Smooth muscle cell of trachea (primary cell): ENCODE results near the gene LUZP4. TPM values are rescaled to one million over a fixed set of nuclear protein-coding genes. Genes with fewer than 3 reads are reported as not detected.

Experiments
- total RNA-seq: library from RNA; depleted of rRNA; stranded (reverse); fragments of >200 nt; gene quantifications from 2 replicates; pipeline ENCODE4 v1.2.1, GENCODE V29; 2014

The LUZP4 gene
- total RNA-seq = not detected in 2 replicates

GRCh38 chrX:115289465-115289864 is at the start of gene LUZP4:
Gene LUZP4, plus strand, starts transcription at chrX:115289715. Its CDS starts 45 bp downstream, at chrX:115289760.

Other genes starting within 250 kb of the LUZP4 start
- gene RBMXL3, start 100.3 kb upstream of the LUZP4 start, total RNA-seq = not detected in 2 replicates
- gene LRCH2, start 55.6 kb upstream of the LUZP4 start, total RNA-seq = 6.9 and 11.9 TPM in 2 replicates